OCI-LY1 (cell line): Measurements from ENCODE around the gene C11orf65.
"Not testable (repeated sequence)": the region's sequence is repeated elsewhere in the genome, so short reads cannot be mapped to it uniquely, and the experiment has no call there.

ENCODE experiments used
- H2AFZ ChIP-seq: fragments of 200-600 bp; sonication (generic), shearing (Covaris generic); 2 replicates; pipeline ENCODE4 v1.6.0; 2014; ENCODE audit warnings: antibody characterized with exemption, mild to moderate bottlenecking, low read length
- H3F3A ChIP-seq: fragments of 200-600 bp; sonication (generic), shearing (Covaris generic); 2 replicates; pipeline ENCODE4 v1.6.0; 2014; ENCODE audit warnings: mild to moderate bottlenecking, antibody characterized with exemption, low read length, moderate library complexity; ENCODE audit not compliant: insufficient read depth
- H3K27ac ChIP-seq: fragments of 200-600 bp; sonication (generic); 2 replicates; pipeline ENCODE4 v1.5.1; 2014; ENCODE audit warnings: low read length, mixed run types, mild to moderate bottlenecking, low read depth; ENCODE audit not compliant: poor library complexity, severe bottlenecking
- H3K27me3 ChIP-seq: fragments of 200-600 bp; sonication (generic); 2 replicates; pipeline ENCODE4 v1.6.0; 2014; ENCODE audit warnings: antibody characterized with exemption, mild to moderate bottlenecking, low read length, moderate library complexity; ENCODE audit not compliant: insufficient read depth
- H3K36me3 ChIP-seq: fragments of 200-600 bp; sonication (generic); 2 replicates; pipeline ENCODE4 v1.6.1; 2014; ENCODE audit warnings: mild to moderate bottlenecking, antibody characterized with exemption, low read length, moderate library complexity, mixed read lengths; ENCODE audit not compliant: insufficient read depth
- H3K4me1 ChIP-seq: fragments of 200-600 bp; sonication (generic); 2 replicates; pipeline ENCODE4 v1.5.1; 2014; ENCODE audit warnings: mild to moderate bottlenecking, low read length, moderate library complexity; ENCODE audit not compliant: insufficient read depth, severe bottlenecking
- H3K4me2 ChIP-seq: fragments of 200-600 bp; sonication (generic), shearing (Covaris generic); 2 replicates; pipeline ENCODE4 v1.6.1; 2014; ENCODE audit warnings: low read length
- H3K4me3 ChIP-seq: fragments of 200-600 bp; sonication (generic); 2 replicates; pipeline ENCODE4 v1.5.1; 2014; ENCODE audit warnings: low read length, low read depth, mild to moderate bottlenecking, mixed read lengths; ENCODE audit not compliant: poor library complexity, severe bottlenecking
- H3K79me2 ChIP-seq: fragments of 200-600 bp; shearing (Covaris generic); 2 replicates; pipeline ENCODE4 v1.6.1; 2016; ENCODE audit warnings: mixed run types, low read length, mixed read lengths; ENCODE audit not compliant: insufficient read depth
- H3K9ac ChIP-seq: fragments of 200-600 bp; sonication (generic), shearing (Covaris generic); 2 replicates; pipeline ENCODE4 v1.6.1; 2014; ENCODE audit warnings: mild to moderate bottlenecking, low read length, mixed read lengths
- H3K9me2 ChIP-seq: fragments of 200-600 bp; sonication (generic), shearing (Covaris generic); 2 replicates; pipeline ENCODE4 v1.6.1; 2014; ENCODE audit warnings: low read depth, mild to moderate bottlenecking, low read length, mixed read lengths
- H3K9me3 ChIP-seq: fragments of 200-600 bp; shearing (Covaris generic); 2 replicates; pipeline ENCODE4 v1.6.1; 2014; ENCODE audit warnings: low read length, mixed read lengths
- H4K20me1 ChIP-seq: fragments of 200-600 bp; sonication (generic), shearing (Covaris generic); 2 replicates; pipeline ENCODE4 v1.6.0; 2016; ENCODE audit warnings: mild to moderate bottlenecking, low read length; ENCODE audit not compliant: insufficient read depth
- EZH2 ChIP-seq: fragments of 200-600 bp; sonication (generic), shearing (Covaris generic); IDR thresholded peaks from 2 replicates; pipeline ENCODE4 v1.8.0; 2017; ENCODE audit warnings: borderline replicate concordance, mixed run types, mild to moderate bottlenecking, antibody characterized with exemption, low read length, moderate library complexity, mixed read lengths
- TF ChIP-seq, protein P1 (sequence below): fragments of 200-600 bp; sonication (generic), shearing (Covaris generic); IDR thresholded peaks from 2 replicates; pipeline ENCODE4 v1.5.1; 2017; ENCODE audit warnings: mild to moderate bottlenecking, antibody characterized with exemption, low read length, moderate library complexity, mixed read lengths

Gene C11orf65

DNA sequence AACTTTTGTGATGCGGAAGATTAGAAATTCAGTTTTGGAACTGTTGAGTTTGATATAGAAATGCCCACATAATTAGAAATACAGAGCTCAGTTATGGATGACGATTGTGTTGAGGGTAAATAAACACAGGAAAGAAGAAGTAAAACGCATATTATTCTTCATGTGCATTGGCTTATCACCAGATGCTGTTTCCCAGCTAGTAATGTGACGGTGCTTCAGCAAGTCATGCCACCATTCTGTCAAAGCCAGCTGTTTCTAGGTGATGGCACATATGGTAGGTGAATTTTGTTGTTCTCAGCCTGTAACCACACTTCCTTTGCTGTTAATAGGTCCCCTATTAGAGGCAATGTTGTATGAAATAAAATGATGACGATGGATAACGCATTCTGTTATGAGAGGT, 68.9 kb downstream of the C11orf65 start:
- Histone ChIP-seq H3K27ac (no peak overlapping the region), H3F3A (no peaks in the 10 kb centered on the region)
- TF ChIP-seq, protein P1, sequence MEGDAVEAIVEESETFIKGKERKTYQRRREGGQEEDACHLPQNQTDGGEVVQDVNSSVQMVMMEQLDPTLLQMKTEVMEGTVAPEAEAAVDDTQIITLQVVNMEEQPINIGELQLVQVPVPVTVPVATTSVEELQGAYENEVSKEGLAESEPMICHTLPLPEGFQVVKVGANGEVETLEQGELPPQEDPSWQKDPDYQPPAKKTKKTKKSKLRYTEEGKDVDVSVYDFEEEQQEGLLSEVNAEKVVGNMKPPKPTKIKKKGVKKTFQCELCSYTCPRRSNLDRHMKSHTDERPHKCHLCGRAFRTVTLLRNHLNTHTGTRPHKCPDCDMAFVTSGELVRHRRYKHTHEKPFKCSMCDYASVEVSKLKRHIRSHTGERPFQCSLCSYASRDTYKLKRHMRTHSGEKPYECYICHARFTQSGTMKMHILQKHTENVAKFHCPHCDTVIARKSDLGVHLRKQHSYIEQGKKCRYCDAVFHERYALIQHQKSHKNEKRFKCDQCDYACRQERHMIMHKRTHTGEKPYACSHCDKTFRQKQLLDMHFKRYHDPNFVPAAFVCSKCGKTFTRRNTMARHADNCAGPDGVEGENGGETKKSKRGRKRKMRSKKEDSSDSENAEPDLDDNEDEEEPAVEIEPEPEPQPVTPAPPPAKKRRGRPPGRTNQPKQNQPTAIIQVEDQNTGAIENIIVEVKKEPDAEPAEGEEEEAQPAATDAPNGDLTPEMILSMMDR = no peak
- no peak for TF ChIP-seq EZH2

DNA sequence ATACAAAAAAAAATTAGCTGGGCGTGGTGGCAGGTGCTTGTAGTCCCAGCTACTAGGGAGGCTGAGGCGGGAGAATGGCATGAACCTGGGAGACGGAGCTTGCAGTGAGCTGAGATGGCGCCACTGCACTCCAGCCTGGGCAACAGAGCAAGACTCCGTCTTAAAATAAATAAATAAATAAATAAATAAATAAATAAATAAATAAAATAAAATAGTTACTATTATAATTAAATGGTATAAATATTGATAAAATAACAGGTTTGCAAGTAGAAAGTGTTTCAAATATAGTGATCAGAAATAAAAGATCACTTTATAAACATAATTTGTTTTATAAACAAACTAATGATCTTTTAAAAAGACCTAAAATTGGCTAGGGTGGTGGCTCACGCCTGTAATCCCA, 70.7 kb downstream of the C11orf65 start:
- H3K4me1 ChIP-seq, H3K9me2 ChIP-seq, H3K9me3 ChIP-seq, H3K36me3 ChIP-seq, H3K27ac ChIP-seq, H2AFZ ChIP-seq, H3K4me3 ChIP-seq, H3K27me3 ChIP-seq, H3K9ac ChIP-seq, H3F3A ChIP-seq, H3K79me2 ChIP-seq, H3K4me2 ChIP-seq, H4K20me1 ChIP-seq: not testable (repeated sequence)

More for the DNA sequence above, 68.9 kb downstream of the C11orf65 start:
- Histone ChIP-seq H3K9me2 (no peaks in the 10 kb centered on the region), H3K36me3 (no peaks in the 10 kb centered on the region), H3K4me3 (no peak overlapping the region), H3K4me1 (no peaks in the 10 kb centered on the region), H3K27me3 (no peaks in the 10 kb centered on the region), H3K9ac (no peak overlapping the region), H3K79me2 (no peaks in the 10 kb centered on the region), H3K9me3 (no peaks in the 10 kb centered on the region), H3K4me2 (no peak overlapping the region), H2AFZ (no peak overlapping the region), H4K20me1 (no peaks in the 10 kb centered on the region)

DNA sequence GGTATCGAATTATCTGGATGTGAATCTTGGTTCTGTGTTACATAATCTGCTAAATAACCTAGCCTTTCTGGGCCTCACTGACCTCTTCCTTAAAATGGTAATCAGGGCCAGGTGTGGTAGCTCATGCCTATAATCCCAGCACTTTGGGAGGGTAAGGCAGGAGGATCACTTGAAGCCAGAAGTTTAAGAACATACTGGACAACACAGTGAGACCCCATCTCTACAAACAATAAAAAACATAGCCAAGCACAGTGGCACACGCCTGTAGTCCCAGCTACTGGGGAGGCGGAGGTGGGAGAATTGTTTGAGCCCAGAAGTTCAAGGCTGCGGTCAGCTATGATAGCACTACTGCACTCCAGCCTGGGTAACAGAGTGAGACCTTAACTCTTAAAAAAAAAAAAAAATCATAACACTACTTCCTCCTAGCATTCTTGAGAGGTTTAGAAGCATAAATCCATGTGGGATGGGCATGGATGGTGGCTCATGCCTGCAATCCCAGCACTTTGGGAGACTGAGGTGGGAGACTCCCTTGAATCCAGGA, 72.5 kb downstream of the C11orf65 start:
- no peaks in the 10 kb centered on the region for H3K36me3 ChIP-seq
- no peak overlapping the region for H3K4me2 ChIP-seq
- H2AFZ ChIP-seq = no peak overlapping the region
- no peaks in the 10 kb centered on the region for H3F3A ChIP-seq
- H3K9ac ChIP-seq = no peak overlapping the region
- H3K27ac ChIP-seq = no peak overlapping the region
- no peaks in the 10 kb centered on the region for H3K79me2 ChIP-seq
- TF ChIP-seq, protein P1 = no peak
- no peak for TF ChIP-seq EZH2
- no peaks in the 10 kb centered on the region for H3K9me3 ChIP-seq
- H3K27me3 ChIP-seq = no peaks in the 10 kb centered on the region
- H4K20me1 ChIP-seq = no peaks in the 10 kb centered on the region
- no peaks in the 10 kb centered on the region for H3K4me1 ChIP-seq
- no peaks in the 10 kb centered on the region for H3K9me2 ChIP-seq
- no peak overlapping the region for H3K4me3 ChIP-seq

DNA sequence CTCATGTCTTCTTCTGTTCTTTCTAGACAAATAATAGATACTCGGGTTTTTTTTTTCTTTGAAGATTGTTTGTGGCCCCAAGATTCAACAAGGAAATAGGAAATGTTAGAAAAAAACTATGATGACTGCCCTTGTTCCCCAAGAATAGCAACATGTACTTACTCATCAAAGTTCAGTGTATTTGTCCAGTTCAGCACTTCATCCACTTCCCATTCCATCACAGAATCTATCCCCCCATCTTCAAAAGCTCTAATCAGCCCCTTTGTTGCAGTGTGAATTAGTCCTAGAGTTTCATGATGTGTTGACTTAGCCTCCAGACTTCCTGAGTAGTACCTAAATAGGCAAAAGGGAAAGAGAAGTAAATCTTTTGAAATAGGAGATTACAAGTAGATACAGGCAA, 74.3 kb downstream of the C11orf65 start:
- no peak overlapping the region for H3K27ac ChIP-seq
- no peaks in the 10 kb centered on the region for H4K20me1 ChIP-seq
- H3K4me1 ChIP-seq = no peaks in the 10 kb centered on the region
- no peak overlapping the region for H3K9ac ChIP-seq
- H3F3A ChIP-seq = no peaks in the 10 kb centered on the region
- H3K27me3 ChIP-seq = no peaks in the 10 kb centered on the region
- no peak overlapping the region for H3K4me2 ChIP-seq
- H3K4me3 ChIP-seq = no peak overlapping the region
- no peaks in the 10 kb centered on the region for H3K9me2 ChIP-seq
- no peaks in the 10 kb centered on the region for H3K36me3 ChIP-seq
- H3K79me2 ChIP-seq = no peaks in the 10 kb centered on the region
- H3K9me3 ChIP-seq = no peaks in the 10 kb centered on the region
- TF ChIP-seq EZH2 = no peak
- TF ChIP-seq, protein P1 = no peak
- H2AFZ ChIP-seq = no peak overlapping the region
